HK-2 (cell line): Measurements from ENCODE around the gene RNF6.
"Not testable (repeated sequence)": the region's sequence is repeated elsewhere in the genome, so short reads cannot be mapped to it uniquely, and the experiment has no call there.

ENCODE experiments used
- DNase-seq: peaks from one replicate; pipeline ENCODE4 v3.0.0-alpha.2; 2018; ENCODE audit not compliant: unreplicated experiment

The RNF6 gene

GRCh38 chr13:26221721-26222519 is at the start of gene RNF6:
TSS of gene RNF6 (minus strand) at chr13:26222314. CDS start at chr13:26219649, 2,665 bp downstream.
- DNase-seq: peak; percentile 85

- no peak for DNase-seq
Observed at GRCh38 chr13:26270707-26271106, 48.6 kb upstream of the RNF6 start.

- DNase-seq: no peak
Observed at GRCh38 chr13:26266311-26266710, 44.2 kb upstream of the RNF6 start.

- DNase-seq: no peak
Observed at GRCh38 chr13:26262156-26262555, 40.0 kb upstream of the RNF6 start.

DNA sequence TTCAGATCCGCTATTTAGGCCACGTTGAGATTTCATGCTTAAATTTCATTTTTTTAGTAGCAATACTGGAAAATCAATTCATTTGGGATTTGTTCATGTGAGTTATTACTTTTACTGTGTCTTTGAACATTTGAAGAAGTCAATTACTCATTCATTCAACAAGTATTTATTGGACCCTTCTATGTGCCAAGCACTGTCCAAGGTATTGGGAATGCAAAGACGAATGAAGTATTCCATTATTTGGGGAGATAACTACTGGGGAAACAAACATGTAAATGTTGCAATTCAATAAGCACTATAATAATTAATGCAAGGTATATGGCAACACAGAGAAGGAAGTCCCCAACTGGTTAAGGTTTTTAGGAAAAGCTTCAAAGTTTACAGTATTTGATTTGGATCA is 37.5 kb upstream of the RNF6 start:
- DNase-seq: no peak

GRCh38 chr13:26257049-26257448 is 34.9 kb upstream of the RNF6 start:
- no peak for DNase-seq

DNA sequence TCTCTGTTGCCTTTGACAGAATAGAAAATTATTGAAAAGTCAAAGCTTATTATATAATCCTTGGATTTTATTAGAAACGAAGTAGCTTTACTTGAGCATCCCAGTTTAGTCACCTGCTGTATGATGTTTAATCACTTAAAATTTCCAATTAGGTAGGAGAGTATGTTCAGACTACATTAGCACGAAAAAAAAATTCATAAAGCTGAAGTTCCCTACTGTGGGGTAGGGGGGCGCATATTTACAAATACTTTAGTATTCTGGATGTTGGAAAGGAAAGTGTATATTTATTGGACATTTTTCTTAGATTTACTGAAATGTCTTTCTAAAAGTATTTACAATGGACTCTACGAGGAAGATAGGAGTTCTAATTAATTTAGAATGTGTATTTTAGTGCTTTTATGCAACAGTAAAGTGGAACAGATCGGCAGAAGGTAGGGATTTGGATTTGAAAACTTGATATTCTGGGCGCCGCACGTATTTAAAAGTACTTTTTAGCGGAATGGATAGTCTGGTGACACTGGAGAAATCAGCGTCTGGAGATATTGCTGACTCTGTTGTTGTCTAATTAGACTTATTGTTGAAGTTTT is 33.7 kb upstream of the RNF6 start:
- no peak for DNase-seq

DNA sequence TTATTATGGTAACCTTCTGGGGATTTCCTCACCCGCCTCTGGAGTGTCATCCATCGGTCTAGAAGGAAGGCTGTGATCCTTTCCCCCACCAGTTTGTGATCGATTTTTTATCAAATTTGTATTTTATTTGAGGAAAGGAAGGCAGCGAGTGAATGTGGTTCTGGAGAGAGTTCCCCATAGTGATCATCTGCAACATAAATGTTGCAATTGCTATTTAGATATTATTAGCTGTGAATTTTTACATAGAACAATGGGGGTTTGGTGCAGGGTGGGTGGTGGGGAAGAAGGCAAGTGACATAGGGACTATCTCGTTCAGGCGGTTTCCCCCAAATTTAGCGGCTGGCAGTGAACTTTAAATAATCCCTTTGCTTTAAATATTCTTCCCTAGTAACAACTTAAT is 33.0 kb upstream of the RNF6 start:
- DNase-seq: no peak

GRCh38 chr13:26254583-26255111 is 32.5 kb upstream of the RNF6 start:
- peak; percentile 51 for DNase-seq

- DNase-seq: peak; percentile 81
Observed at GRCh38 chr13:26253787-26254582, 31.9 kb upstream of the RNF6 start, which contains the start of gene CDK8. TSS of gene CDK8 (plus strand) at chr13:26254129. CDS start at chr13:26254642, 513 bp downstream.

- DNase-seq: no peak
Observed at GRCh38 chr13:26253262-26253786, 31.2 kb upstream of the RNF6 start.

DNA sequence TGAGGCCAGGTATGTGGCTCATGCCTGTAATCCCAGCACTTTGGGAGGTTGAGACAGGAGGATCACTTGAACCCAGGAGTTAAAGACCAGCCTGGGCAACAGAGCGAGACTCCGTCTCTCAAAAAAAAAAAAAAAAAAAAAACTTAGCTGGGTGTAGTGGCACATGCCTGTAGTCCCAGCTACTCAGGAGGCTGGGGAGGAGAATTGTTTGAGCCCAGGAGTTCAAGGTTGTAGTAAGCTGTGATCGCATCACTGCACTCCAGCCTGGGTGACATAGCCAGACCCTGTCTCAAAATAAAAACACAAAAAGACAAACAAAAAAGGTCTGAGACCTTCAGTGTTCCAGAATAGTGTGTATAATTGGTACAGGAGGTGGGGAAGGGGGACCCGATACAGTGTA is 29.9 kb upstream of the RNF6 start:
- DNase-seq: not testable (repeated sequence)

GRCh38 chr13:26249551-26249950 is 27.4 kb upstream of the RNF6 start:
- no peak for DNase-seq

DNA sequence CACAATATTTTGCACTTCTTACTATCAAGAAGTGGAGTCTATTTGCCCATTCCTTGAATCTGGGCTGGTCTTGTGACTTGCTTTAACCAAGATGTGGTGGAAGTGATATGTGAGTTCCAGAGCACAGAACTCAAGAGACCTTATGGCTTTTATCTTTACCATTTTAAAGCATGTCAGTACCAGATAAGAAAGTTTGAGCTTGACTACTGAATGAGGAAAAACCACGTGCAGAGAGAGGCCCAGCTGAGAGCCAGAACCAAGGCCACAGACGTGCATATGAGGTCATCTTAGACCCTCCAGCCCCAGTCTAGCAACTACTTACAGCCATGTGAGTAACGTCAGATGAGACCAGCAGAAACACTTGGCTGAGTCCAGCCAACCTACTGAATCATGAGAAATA is 25.5 kb upstream of the RNF6 start:
- no peak for DNase-seq

GRCh38 chr13:26247011-26247410 is 24.9 kb upstream of the RNF6 start:
- no peak for DNase-seq

GRCh38 chr13:26246154-26246553 is 24.0 kb upstream of the RNF6 start:
- no peak for DNase-seq

DNA sequence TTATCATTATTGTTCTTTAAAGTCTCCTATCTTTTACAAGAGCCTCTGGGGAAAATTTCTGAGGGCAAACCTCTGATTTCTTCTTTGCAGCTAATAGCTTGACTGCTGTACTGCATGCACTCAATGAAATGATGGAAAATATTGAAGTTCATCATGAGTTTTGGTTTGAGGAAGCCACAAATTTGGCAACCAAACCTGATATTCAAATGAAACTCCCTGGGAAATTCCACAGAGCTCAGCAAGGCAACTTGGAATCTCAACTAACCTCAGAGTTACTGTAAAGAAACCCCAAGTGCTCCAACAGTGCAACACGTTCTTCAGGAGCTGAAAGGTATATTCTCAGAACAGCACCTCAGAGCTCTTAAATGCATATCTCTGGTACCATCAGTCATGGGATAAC is 14.2 kb upstream of the RNF6 start:
- DNase-seq: no peak

GRCh38 chr13:26230703-26231102 is 8.6 kb upstream of the RNF6 start:
- DNase-seq: no peak

GRCh38 chr13:26229080-26229615 is 7.0 kb upstream of the RNF6 start:
- no peak for DNase-seq

- DNase-seq: no peak
Observed at GRCh38 chr13:26228096-26228495, 6.0 kb upstream of the RNF6 start.

DNA sequence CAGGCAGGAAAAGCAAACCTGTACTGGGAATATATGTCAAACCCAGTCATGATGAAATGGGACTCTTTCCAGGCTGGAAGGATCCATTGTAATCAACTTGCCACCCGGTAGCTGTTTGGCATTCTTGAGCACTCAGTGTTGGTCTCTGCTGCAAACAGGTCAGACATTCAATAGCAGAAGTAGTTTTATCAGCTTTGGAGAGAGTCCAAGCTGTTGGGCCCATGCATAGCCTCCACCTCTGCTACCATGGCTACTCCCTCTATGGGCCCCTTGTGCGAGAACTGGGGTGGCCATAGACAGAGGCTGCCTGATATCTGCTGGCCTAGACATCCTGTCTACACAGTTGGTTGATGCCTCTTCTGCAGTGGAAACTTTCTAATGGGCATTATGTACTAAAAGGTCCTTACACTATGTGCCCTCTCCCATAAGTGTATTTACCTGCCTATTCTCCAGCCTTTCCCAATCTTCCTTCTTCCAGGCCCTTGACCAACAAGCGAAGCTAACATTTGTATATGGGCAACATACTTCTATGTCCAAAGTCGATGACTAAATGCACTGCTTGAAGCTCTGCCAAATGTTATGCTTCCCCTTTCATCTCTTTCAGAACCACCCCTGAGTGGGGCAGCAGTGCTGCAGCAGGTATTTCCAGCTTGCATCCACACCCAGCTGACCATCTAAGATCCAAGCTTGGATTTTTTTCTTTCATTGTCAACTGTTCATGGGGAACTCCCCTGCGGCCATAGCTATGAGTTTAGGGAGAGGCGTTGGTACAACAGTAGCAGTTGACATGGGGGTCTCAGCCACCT is 5.3 kb upstream of the RNF6 start:
- DNase-seq: no peak
